Measurements from ENCODE around the gene KLRG1. TPM values are rescaled to one million over a fixed set of nuclear protein-coding genes. Genes with fewer than 3 reads are reported as not detected.

Gene KLRG1
- total and polyA plus RNA-seq, 5 donors from 2014 or later, result 4.8 to 22.2 (median 16.5) TPM

DNA sequence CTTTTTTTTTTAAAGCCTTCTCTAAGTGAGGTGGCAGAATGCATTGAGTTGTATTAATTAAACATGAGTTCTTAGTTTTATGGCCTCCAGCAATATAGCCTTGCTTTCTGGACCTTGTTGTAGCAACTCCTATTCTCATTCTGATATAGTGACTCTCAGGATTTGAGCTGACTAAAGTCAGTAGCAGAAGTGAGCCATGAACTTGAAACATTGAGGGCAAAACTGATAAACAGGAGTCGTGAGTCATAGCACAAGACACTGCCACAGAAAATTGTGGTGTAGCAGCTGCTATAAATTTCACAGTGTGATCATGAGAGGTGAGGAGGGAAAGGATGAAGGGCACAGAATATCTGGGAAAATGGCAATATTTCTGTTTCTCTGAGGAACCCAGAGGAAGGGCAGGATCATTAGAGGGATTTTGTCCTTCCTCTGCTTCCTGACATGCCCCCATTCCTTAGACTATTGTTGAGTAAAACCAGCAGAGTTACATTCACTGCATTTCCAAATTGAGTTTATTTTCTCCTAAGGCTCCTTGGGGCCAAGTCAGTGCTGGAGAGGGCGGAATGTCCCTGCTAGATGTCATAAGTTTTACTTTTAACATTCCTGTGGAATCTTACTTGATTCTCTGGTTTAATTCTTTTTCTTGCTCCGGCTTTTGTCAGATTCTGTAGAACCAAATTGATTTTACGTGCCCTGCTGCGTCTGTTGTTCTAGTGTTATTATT, 7.5 kb downstream of the KLRG1 start:
- peaks cover 18 to 39% (median 21%) of the 10 kb centered on the region in 4 donors for H3K4me1 Mint-ChIP-seq

GRCh38 chr12:9001233-9001632, 11.9 kb downstream of the KLRG1 start:
- ATAC-seq (ENCODE audit: low read depth in 2 of 2) (no peak), DNase-seq (no peak)
- Histone ChIP-seq H3K9me3 (ENCODE audit: control insufficient read depth in 2 of 2, low read length in 2 of 2) (no peaks in the 10 kb centered on the region), H3K36me3 (ENCODE audit: control insufficient read depth, insufficient read depth, low read length) (no peaks in the 10 kb centered on the region), H3K4me1 (ENCODE audit: control insufficient read depth, insufficient read depth, low read length, poor library complexity, severe bottlenecking) (peaks cover 9% of the 10 kb centered on the region), H3K4me3 (ENCODE audit: low read depth, low read length) (no peak overlapping the region), H3K27me3 (ENCODE audit: control insufficient read depth, insufficient read depth, low read length) (no peaks in the 10 kb centered on the region), H3K27ac (ENCODE audit: insufficient read depth, low read length, poor library complexity, severe bottlenecking) (no peak overlapping the region)
- H3K4me1 Mint-ChIP-seq, result peaks cover 11 to 23% (median 16%) of the 10 kb centered on the region in 4 donors
- peak overlapping the region in 1 of 4 donors; percentile 11 for H3K4me3 Mint-ChIP-seq
- H3K9me3 Mint-ChIP-seq, result peaks cover 0 to 2% (median 0%) of the 10 kb centered on the region in 7 donors
- H3K27ac Mint-ChIP-seq, result no peak overlapping the region
- H3K27me3 Mint-ChIP-seq, result no peaks in the 10 kb centered on the region
- peaks cover 8% of the 10 kb centered on the region for H3K36me3 Mint-ChIP-seq

More for the DNA sequence above, 7.5 kb downstream of the KLRG1 start:
- Mint-ChIP-seq H3K27me3 (no peaks in the 10 kb centered on the region), H3K9me3 (no peaks in the 10 kb centered on the region), H3K4me3 (peak overlapping the region in 1 of 4 donors; percentile 55), H3K27ac (peak overlapping the region; percentile 28 to 92 (median 66)), H3K36me3 (peaks cover 5% of the 10 kb centered on the region)
- Histone ChIP-seq H3K4me1 (ENCODE audit: control insufficient read depth, insufficient read depth, low read length, poor library complexity, severe bottlenecking) (peaks cover 9% of the 10 kb centered on the region), H3K4me3 (ENCODE audit: low read depth, low read length) (peak overlapping the region; percentile 14), H3K36me3 (ENCODE audit: control insufficient read depth, insufficient read depth, low read length) (no peaks in the 10 kb centered on the region), H3K27me3 (ENCODE audit: control insufficient read depth, insufficient read depth, low read length) (no peaks in the 10 kb centered on the region), H3K9me3 (ENCODE audit: control insufficient read depth in 2 of 2, low read length in 2 of 2) (no peaks in the 10 kb centered on the region), H3K27ac (ENCODE audit: insufficient read depth, low read length, poor library complexity, severe bottlenecking) (no peak overlapping the region)
- DNase-seq, result peak in 1 of 3 donors; percentile 58
- peak; percentile 86 to 87 for ATAC-seq (ENCODE audit: low read depth in 2 of 2)

GRCh38 chr12:9002335-9002734, 13.0 kb downstream of the KLRG1 start:
- Histone ChIP-seq H3K27me3 (ENCODE audit: control insufficient read depth, insufficient read depth, low read length) (no peaks in the 10 kb centered on the region), H3K27ac (ENCODE audit: insufficient read depth, low read length, poor library complexity, severe bottlenecking) (no peak overlapping the region), H3K36me3 (ENCODE audit: control insufficient read depth, insufficient read depth, low read length) (no peaks in the 10 kb centered on the region), H3K4me1 (ENCODE audit: control insufficient read depth, insufficient read depth, low read length, poor library complexity, severe bottlenecking) (peaks cover 3% of the 10 kb centered on the region), H3K4me3 (ENCODE audit: low read depth, low read length) (no peak overlapping the region), H3K9me3 (ENCODE audit: control insufficient read depth in 2 of 2, low read length in 2 of 2) (no peaks in the 10 kb centered on the region)
- H3K9me3 Mint-ChIP-seq, result peaks cover 0 to 2% (median 0%) of the 10 kb centered on the region in 7 donors
- H3K27me3 Mint-ChIP-seq, result no peaks in the 10 kb centered on the region
- H3K4me3 Mint-ChIP-seq, result no peak overlapping the region
- H3K27ac Mint-ChIP-seq, result no peak overlapping the region
- no peak for DNase-seq
- H3K36me3 Mint-ChIP-seq, result peaks cover 8% of the 10 kb centered on the region
- ATAC-seq (ENCODE audit: low read depth in 2 of 2), result no peak
- H3K4me1 Mint-ChIP-seq, result peaks cover 6 to 19% (median 13%) of the 10 kb centered on the region in 4 donors

GRCh38 chr12:9022592-9022991, 33.2 kb downstream of the KLRG1 start:
- Mint-ChIP-seq H3K36me3 (peaks cover 9% of the 10 kb centered on the region), H3K9me3 (peaks cover 0 to 4% (median 2%) of the 10 kb centered on the region in 7 donors), H3K27me3 (no peaks in the 10 kb centered on the region), H3K4me3 (peak overlapping the region in 2 of 4 donors; percentile 25 to 54), H3K27ac (peak overlapping the region in 1 of 3 donors; percentile 36), H3K4me1 (peaks cover 6 to 32% (median 22%) of the 10 kb centered on the region in 4 donors)
- H3K27me3 ChIP-seq (ENCODE audit: control insufficient read depth, insufficient read depth, low read length), result no peaks in the 10 kb centered on the region
- ATAC-seq (ENCODE audit: low read depth in 2 of 2) (no peak), DNase-seq (no peak)
- H3K36me3 ChIP-seq (ENCODE audit: control insufficient read depth, insufficient read depth, low read length), result no peaks in the 10 kb centered on the region
- H3K9me3 ChIP-seq (ENCODE audit: control insufficient read depth in 2 of 2, low read length in 2 of 2), result peaks cover 0 to 4% of the 10 kb centered on the region in 2 experiments
- H3K27ac ChIP-seq (ENCODE audit: insufficient read depth, low read length, poor library complexity, severe bottlenecking), result no peak overlapping the region
- H3K4me1 ChIP-seq (ENCODE audit: control insufficient read depth, insufficient read depth, low read length, poor library complexity, severe bottlenecking), result peaks cover 40% of the 10 kb centered on the region
- H3K4me3 ChIP-seq (ENCODE audit: low read depth, low read length), result no peak overlapping the region

- Mint-ChIP-seq H3K27me3 (no peaks in the 10 kb centered on the region), H3K27ac (no peak overlapping the region), H3K9me3 (peaks cover 0 to 2% (median 0%) of the 10 kb centered on the region in 7 donors), H3K4me1 (peaks cover 6 to 42% (median 25%) of the 10 kb centered on the region in 4 donors), H3K4me3 (no peak overlapping the region), H3K36me3 (peaks cover 9% of the 10 kb centered on the region)
- DNase-seq, result no peak
- peak overlapping the region; percentile 77 for H3K27ac ChIP-seq (ENCODE audit: insufficient read depth, low read length, poor library complexity, severe bottlenecking)
- no peaks in the 10 kb centered on the region for H3K36me3 ChIP-seq (ENCODE audit: control insufficient read depth, insufficient read depth, low read length)
- H3K27me3 ChIP-seq (ENCODE audit: control insufficient read depth, insufficient read depth, low read length), result no peaks in the 10 kb centered on the region
- peaks cover 43% of the 10 kb centered on the region for H3K4me1 ChIP-seq (ENCODE audit: control insufficient read depth, insufficient read depth, low read length, poor library complexity, severe bottlenecking)
- H3K4me3 ChIP-seq (ENCODE audit: low read depth, low read length), result peak overlapping the region; percentile 60
- no peak for ATAC-seq (ENCODE audit: low read depth in 2 of 2)
- no peaks in the 10 kb centered on the region for H3K9me3 ChIP-seq (ENCODE audit: control insufficient read depth in 2 of 2, low read length in 2 of 2)
These were observed 35.2 kb downstream of the KLRG1 start for GRCh38 chr12:9024512-9024911.

DNA sequence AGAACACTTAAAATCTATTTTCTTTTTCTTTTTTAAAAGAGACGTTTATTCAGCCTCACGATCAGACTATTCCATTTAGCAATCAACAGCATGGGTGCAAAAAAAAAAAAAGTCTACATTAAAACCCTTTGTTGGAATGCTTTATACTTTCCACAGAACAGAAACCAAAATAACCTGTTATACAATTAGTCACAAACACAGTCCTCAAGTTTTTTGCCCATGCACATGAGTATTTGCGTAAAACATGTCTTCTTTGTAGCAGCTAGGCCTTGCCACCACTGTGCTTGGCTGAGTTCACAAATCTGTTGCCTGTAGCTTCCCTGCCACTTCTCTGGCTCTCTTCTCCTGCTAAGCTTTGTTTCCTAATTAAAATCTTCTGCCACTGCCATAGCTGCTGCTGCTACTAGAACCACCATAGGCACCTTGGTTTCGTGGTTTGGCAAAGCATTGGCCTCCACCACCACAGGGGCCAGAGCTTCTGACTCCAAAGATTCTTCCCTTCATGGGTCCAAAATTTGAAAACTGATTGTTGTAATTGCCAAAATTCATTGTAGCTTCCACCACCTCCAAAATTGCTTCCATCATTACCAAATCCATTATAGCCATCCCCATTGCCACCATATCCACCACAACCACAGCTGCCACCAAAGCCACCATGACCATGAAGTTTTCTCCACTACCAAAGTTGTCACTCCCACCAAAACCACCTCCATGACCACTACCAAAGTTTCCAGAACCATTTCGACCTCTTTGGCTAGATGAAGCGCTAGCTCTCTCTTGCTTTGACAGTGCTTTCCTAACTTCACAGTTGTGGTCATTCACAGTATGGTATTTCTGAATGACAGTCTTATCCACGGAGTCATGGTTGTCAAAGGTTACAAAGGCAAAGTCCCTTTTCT, 38.1 kb downstream of the KLRG1 start:
- ATAC-seq (ENCODE audit: low read depth in 2 of 2) (no peak), DNase-seq (no peak)
- Histone ChIP-seq H3K27ac (ENCODE audit: insufficient read depth, low read length, poor library complexity, severe bottlenecking) (peak overlapping the region; percentile 77), H3K27me3 (ENCODE audit: control insufficient read depth, insufficient read depth, low read length) (no peaks in the 10 kb centered on the region), H3K36me3 (ENCODE audit: control insufficient read depth, insufficient read depth, low read length) (no peaks in the 10 kb centered on the region), H3K4me3 (ENCODE audit: low read depth, low read length) (no peak overlapping the region), H3K4me1 (ENCODE audit: control insufficient read depth, insufficient read depth, low read length, poor library complexity, severe bottlenecking) (peaks cover 48% of the 10 kb centered on the region), H3K9me3 (ENCODE audit: control insufficient read depth in 2 of 2, low read length in 2 of 2) (no peaks in the 10 kb centered on the region)
- Mint-ChIP-seq H3K27ac (peak overlapping the region; percentile 89 to 95 (median 91)), H3K27me3 (no peaks in the 10 kb centered on the region), H3K4me1 (peaks cover 0 to 49% (median 24%) of the 10 kb centered on the region in 4 donors), H3K36me3 (peaks cover 8% of the 10 kb centered on the region), H3K4me3 (peak overlapping the region in 3 of 4 donors; percentile 27 to 42 (median 29)), H3K9me3 (peaks cover 0 to 1% (median 0%) of the 10 kb centered on the region in 7 donors)

GRCh38 chr12:9030776-9031175, 41.4 kb downstream of the KLRG1 start:
- Histone ChIP-seq H3K27ac (ENCODE audit: insufficient read depth, low read length, poor library complexity, severe bottlenecking) (no peak overlapping the region), H3K4me3 (ENCODE audit: low read depth, low read length) (no peak overlapping the region)

More at GRCh38 chr12:9030776-9031175, 41.4 kb downstream of the KLRG1 start:
- DNase-seq (no peak), ATAC-seq (ENCODE audit: low read depth in 2 of 2) (no peak)
- H3K27me3 Mint-ChIP-seq, result no peaks in the 10 kb centered on the region
- H3K9me3 ChIP-seq (ENCODE audit: control insufficient read depth in 2 of 2, low read length in 2 of 2), result no peaks in the 10 kb centered on the region
- peaks cover 26% of the 10 kb centered on the region for H3K4me1 ChIP-seq (ENCODE audit: control insufficient read depth, insufficient read depth, low read length, poor library complexity, severe bottlenecking)
- peaks cover 4 to 53% (median 23%) of the 10 kb centered on the region in 4 donors for H3K4me1 Mint-ChIP-seq
- H3K27ac Mint-ChIP-seq, result peak overlapping the region; percentile 47 to 85 (median 53)
- H3K36me3 Mint-ChIP-seq, result peaks cover 5% of the 10 kb centered on the region
- no peak overlapping the region for H3K4me3 Mint-ChIP-seq
- no peaks in the 10 kb centered on the region for H3K27me3 ChIP-seq (ENCODE audit: control insufficient read depth, insufficient read depth, low read length)
- no peaks in the 10 kb centered on the region for H3K36me3 ChIP-seq (ENCODE audit: control insufficient read depth, insufficient read depth, low read length)
- H3K9me3 Mint-ChIP-seq, result peaks cover 0 to 3% (median 0%) of the 10 kb centered on the region in 7 donors

Data from CD4-positive, CD25-positive, alpha-beta regulatory T cell (primary cell).